Nephron (organoid): ENCODE data around the gene NBEA.
"Not testable (repeated sequence)": the region's sequence is repeated elsewhere in the genome, so short reads cannot be mapped to it uniquely, and the experiment has no call there.

ENCODE experiments used
- H3K27ac Mint-ChIP-seq, 3 experiments: 2 replicates each; pipeline ENCODE4 v1.8.0; 2020; ENCODE audit warnings: mixed read lengths in 3 of 3, mild to moderate bottlenecking in 2 of 3, moderate library complexity in 1 of 3
- H3K27me3 Mint-ChIP-seq: 2 replicates; pipeline ENCODE4 v1.8.0; 2021; ENCODE audit warnings: low read depth, mild to moderate bottlenecking, moderate library complexity, mixed read lengths
- H3K36me3 Mint-ChIP-seq: 2 replicates; pipeline ENCODE4 v1.8.0; 2020; ENCODE audit warnings: low read depth, mixed read lengths
- H3K4me1 Mint-ChIP-seq: 2 replicates; pipeline ENCODE4 v1.8.0; 2020; ENCODE audit warnings: mixed read lengths
- H3K4me3 Mint-ChIP-seq, 3 experiments: 2 replicates each; pipeline ENCODE4 v1.8.0; 2020; ENCODE audit warnings: mild to moderate bottlenecking in 3 of 3, mixed read lengths in 3 of 3, moderate library complexity in 2 of 3
- H3K9me3 Mint-ChIP-seq: 2 replicates; pipeline ENCODE4 v1.8.0; 2020; ENCODE audit warnings: mixed read lengths
- CTCF ChIP-seq, 3 experiments: fragments of 200-600 bp; sonication (generic); IDR thresholded peaks; one replicate each; pipeline ENCODE4 v1.5.0; 2021; ENCODE audit warnings: antibody characterized with exemption in 3 of 3; ENCODE audit not compliant: unreplicated experiment in 3 of 3

NBEA gene

DNA sequence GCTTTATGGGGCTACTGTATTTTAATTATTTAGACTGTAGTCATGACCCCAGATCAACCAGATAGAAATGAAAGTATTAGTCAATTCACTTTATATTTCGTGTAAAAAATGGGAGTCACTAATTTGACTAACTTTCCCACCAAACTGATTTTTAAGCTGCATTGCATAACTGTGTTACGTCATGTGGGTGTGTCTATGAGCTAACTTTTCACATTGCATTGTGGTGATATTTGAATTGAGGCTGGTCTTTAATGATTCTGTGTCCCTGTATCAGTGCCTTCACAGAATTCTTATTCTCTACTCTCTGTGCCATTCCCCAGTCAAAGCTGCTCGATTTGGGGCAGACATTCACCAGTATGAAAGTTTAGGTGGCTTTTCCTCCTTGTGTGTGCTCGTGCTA is 707.1 kb downstream of the NBEA start:
- H3K4me3 Mint-ChIP-seq = no peak overlapping the region
- peaks cover 5% of the 10 kb centered on the region for H3K4me1 Mint-ChIP-seq
- no peaks in the 10 kb centered on the region for H3K9me3 Mint-ChIP-seq
- peaks cover 18% of the 10 kb centered on the region for H3K36me3 Mint-ChIP-seq
- no peak overlapping the region for H3K27ac Mint-ChIP-seq
- no peak for TF ChIP-seq CTCF (IDR thresholded peaks at IDR 0.05; ENCODE audit: unreplicated experiment in 3 of 3)
- H3K27me3 Mint-ChIP-seq = no peaks in the 10 kb centered on the region

GRCh38 chr13:35659796-35660195 is 717.7 kb downstream of the NBEA start:
- Mint-ChIP-seq H3K36me3 (peaks cover 10% of the 10 kb centered on the region), H3K9me3 (no peaks in the 10 kb centered on the region), H3K4me1 (no peaks in the 10 kb centered on the region), H3K4me3 (no peak overlapping the region), H3K27ac (no peak overlapping the region), H3K27me3 (no peaks in the 10 kb centered on the region)
- no peak for TF ChIP-seq CTCF (IDR thresholded peaks at IDR 0.05; ENCODE audit: unreplicated experiment in 3 of 3)

GRCh38 chr13:35664747-35665146 is 722.7 kb downstream of the NBEA start:
- Mint-ChIP-seq H3K36me3 (peaks cover 10% of the 10 kb centered on the region), H3K4me1 (no peaks in the 10 kb centered on the region), H3K9me3 (no peaks in the 10 kb centered on the region), H3K27ac (no peak overlapping the region), H3K4me3 (no peak overlapping the region), H3K27me3 (no peaks in the 10 kb centered on the region)
- no peak for TF ChIP-seq CTCF (IDR thresholded peaks at IDR 0.05; ENCODE audit: unreplicated experiment in 3 of 3)

DNA sequence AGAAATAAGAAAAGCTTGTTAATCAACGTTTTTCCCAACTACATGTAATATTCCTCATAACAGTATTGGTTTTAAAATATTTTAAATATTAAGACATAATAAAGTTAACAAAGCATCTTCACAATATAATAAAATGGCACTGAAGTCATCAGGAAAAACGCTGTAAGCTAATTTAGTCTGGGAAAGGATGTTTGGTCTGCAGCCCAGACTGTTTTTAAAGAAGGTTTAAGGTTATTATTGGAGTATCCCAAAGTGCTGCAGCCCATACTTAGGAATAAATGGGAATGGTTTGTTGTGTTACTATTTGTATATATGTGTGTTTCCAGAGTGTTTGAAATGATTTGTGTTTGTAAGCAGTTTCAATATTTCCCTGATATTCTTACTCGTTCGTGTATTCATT is 727.3 kb downstream of the NBEA start:
- no peaks in the 10 kb centered on the region for H3K9me3 Mint-ChIP-seq
- no peaks in the 10 kb centered on the region for H3K4me1 Mint-ChIP-seq
- H3K36me3 Mint-ChIP-seq = peaks cover 16% of the 10 kb centered on the region
- H3K4me3 Mint-ChIP-seq = no peak overlapping the region
- no peak for TF ChIP-seq CTCF (IDR thresholded peaks at IDR 0.05; ENCODE audit: unreplicated experiment in 3 of 3)
- no peak overlapping the region for H3K27ac Mint-ChIP-seq
- no peaks in the 10 kb centered on the region for H3K27me3 Mint-ChIP-seq

DNA sequence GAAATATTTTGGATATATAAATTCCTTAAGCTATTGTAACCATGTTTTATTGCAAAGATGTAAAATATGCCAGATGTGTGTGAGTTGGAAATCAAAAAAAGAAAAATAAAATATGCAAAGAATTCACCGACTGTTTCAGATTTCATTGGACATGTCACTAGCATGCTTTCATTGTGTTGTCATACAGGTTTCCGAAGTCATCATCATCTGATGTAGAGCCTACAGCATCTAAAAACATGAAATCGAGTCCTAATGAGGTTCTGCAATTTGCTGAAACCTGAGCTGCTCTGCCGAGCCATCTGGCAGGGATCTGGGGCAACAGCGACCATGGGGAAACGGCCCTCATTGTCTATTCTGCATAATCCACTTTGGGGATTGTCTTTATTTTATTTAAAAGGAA is 730.5 kb downstream of the NBEA start:
- no peaks in the 10 kb centered on the region for H3K4me1 Mint-ChIP-seq
- no peaks in the 10 kb centered on the region for H3K9me3 Mint-ChIP-seq
- no peak overlapping the region for H3K4me3 Mint-ChIP-seq
- peaks cover 16% of the 10 kb centered on the region for H3K36me3 Mint-ChIP-seq
- no peak overlapping the region for H3K27ac Mint-ChIP-seq
- TF ChIP-seq CTCF (IDR thresholded peaks at IDR 0.05; ENCODE audit: unreplicated experiment in 3 of 3) = no peak
- H3K27me3 Mint-ChIP-seq = no peaks in the 10 kb centered on the region

- no peaks in the 10 kb centered on the region for H3K4me1 Mint-ChIP-seq
- H3K27ac Mint-ChIP-seq = no peak overlapping the region
These were observed 733.6 kb downstream of the NBEA start for GRCh38 chr13:35675651-35676050.

GRCh38 chr13:35677863-35678262 is 735.8 kb downstream of the NBEA start:
- H3K9me3 Mint-ChIP-seq, H3K4me1 Mint-ChIP-seq, H3K27me3 Mint-ChIP-seq, H3K4me3 Mint-ChIP-seq, H3K36me3 Mint-ChIP-seq, H3K27ac Mint-ChIP-seq: not testable (repeated sequence)

More at GRCh38 chr13:35675651-35676050, 733.6 kb downstream of the NBEA start:
- Mint-ChIP-seq H3K36me3 (no peaks in the 10 kb centered on the region), H3K9me3 (no peaks in the 10 kb centered on the region), H3K4me3 (no peak overlapping the region), H3K27me3 (no peaks in the 10 kb centered on the region)
- TF ChIP-seq CTCF (IDR thresholded peaks at IDR 0.05; ENCODE audit: unreplicated experiment in 3 of 3) = no peak
